K562 (cell line): ENCODE results near the gene MAP7D1. TPM values are rescaled to one million over a fixed set of nuclear protein-coding genes. Genes with fewer than 3 reads are reported as not detected.

Source experiments
- KAT2B ChIP-seq: IDR thresholded peaks from one replicate; pipeline ENCODE4 v1.6.1; 2012; ENCODE audit warnings: low read depth, mild to moderate bottlenecking, control low read depth, inconsistent platforms, low read length, moderate library complexity
- MEIS2 ChIP-seq: fragments of 450-650 bp; IDR thresholded peaks from 2 replicates; pipeline ENCODE4 v1.6.1; 2014; ENCODE audit warnings: mild to moderate bottlenecking; ENCODE audit not compliant: partially characterized antibody
- NR1H2 ChIP-seq: sonication (generic); formaldehyde crosslinking; IDR thresholded peaks from 2 replicates; pipeline ENCODE4 v1.4.0; 2020; ENCODE audit warnings: mild to moderate bottlenecking, missing genetic modification reagents
- PRPF4 ChIP-seq: fragments of 200-400 bp; formaldehyde crosslinking; IDR thresholded peaks from one replicate; pipeline ENCODE4 v1.6.1; 2017; ENCODE audit warnings: low read length, low read depth, mild to moderate bottlenecking; ENCODE audit not compliant: insufficient read depth, poor library complexity, severe bottlenecking
- TEAD1 ChIP-seq, 2 experiments: fragments of 450-650 bp in 1 of 2; sonication (generic) in 1 of 2; formaldehyde crosslinking; IDR thresholded peaks; 2 replicates each; pipeline versions ENCODE4 v1.4.0 to v1.8.0; 2020 to 2022; ENCODE audit warnings: mild to moderate bottlenecking in 2 of 2, missing genetic modification reagents in 1 of 2
- ZNF274 ChIP-seq: IDR thresholded peaks from 2 replicates; pipeline ENCODE4 v1.6.1; 2011; ENCODE audit warnings: low read depth, mild to moderate bottlenecking, low read length, moderate library complexity, borderline replicate concordance
- ZNF586 ChIP-seq: fragments of 450-650 bp; formaldehyde crosslinking; conservative IDR thresholded peaks from 2 replicates; pipeline ENCODE4 v1.4.0; 2020; ENCODE audit warnings: mild to moderate bottlenecking, moderate library complexity
- polyA plus RNA-seq, 8 experiments: library from polyadenylated mRNA; depleted of rRNA in 4 of 8; stranded (reverse) in 5 of 8; unstranded in 3 of 8; fragments of >200 nt; fragmentation: Nextera tagmentation in 2 of 8; fragmentation: Illumina TruSeq in 1 of 8; extraction: Ambion mirVana in 2 of 8; extraction: Trizol in 1 of 8; gene quantifications; 2 replicates each; pipeline versions ENCODE4 v1.2.1 to v1.2.3, GENCODE V29; 2011 to 2014; ENCODE audit warnings: inconsistent platforms in 1 of 8, missing spikeins in 1 of 8
- total RNA-seq, 7 experiments: library from RNA; depleted of rRNA in 6 of 7; stranded (reverse); fragments of >200 nt in 6 of 7; fragmentation: Illumina TruSeq in 2 of 7; extraction: Trizol in 2 of 7; gene quantifications; 2 replicates each; pipeline versions ENCODE4 v1.2.1 to v1.2.3, GENCODE V29; 2011 to 2021; ENCODE audit warnings: low replicate concordance in 1 of 7
- TF ChIP-seq, protein P1 (sequence below): fragments of 250-450 bp; sonication (Bioruptor Pico); IDR thresholded peaks from 2 replicates; pipeline ENCODE4 v1.4.0; 2020
- TF ChIP-seq, protein P2 (sequence below), 2 experiments: fragments of 450-650 bp in 1 of 2; sonication (generic) in 1 of 2; formaldehyde crosslinking in 1 of 2; IDR thresholded peaks in 1 of 2; conservative IDR thresholded peaks in 1 of 2; 2 replicates each; pipeline versions ENCODE4 v1.6.1 to v1.8.1; 2016 to 2023; ENCODE audit warnings: mild to moderate bottlenecking in 2 of 2, moderate library complexity in 2 of 2, inconsistent platforms in 1 of 2, missing genetic modification reagents in 1 of 2
- TF ChIP-seq, protein P3 (sequence below): fragments of 450-650 bp; conservative IDR thresholded peaks from 2 replicates; pipeline ENCODE4 v1.6.1; 2016; ENCODE audit warnings: missing genetic modification characterization, low read depth, mild to moderate bottlenecking, control low read depth, missing compliant biosample characterization
- TF ChIP-seq, protein P4 (sequence below): sonication (generic); formaldehyde crosslinking; IDR thresholded peaks from 2 replicates; pipeline ENCODE4 v1.8.1; 2022; ENCODE audit warnings: missing genetic modification reagents

Gene MAP7D1
- total and polyA plus RNA-seq, 9 of the 15 experiments (the other 6 are each of a cell fraction or from before 2014, with no cell fraction given), result 3.6 to 108 (median 34.5) TPM

DNA sequence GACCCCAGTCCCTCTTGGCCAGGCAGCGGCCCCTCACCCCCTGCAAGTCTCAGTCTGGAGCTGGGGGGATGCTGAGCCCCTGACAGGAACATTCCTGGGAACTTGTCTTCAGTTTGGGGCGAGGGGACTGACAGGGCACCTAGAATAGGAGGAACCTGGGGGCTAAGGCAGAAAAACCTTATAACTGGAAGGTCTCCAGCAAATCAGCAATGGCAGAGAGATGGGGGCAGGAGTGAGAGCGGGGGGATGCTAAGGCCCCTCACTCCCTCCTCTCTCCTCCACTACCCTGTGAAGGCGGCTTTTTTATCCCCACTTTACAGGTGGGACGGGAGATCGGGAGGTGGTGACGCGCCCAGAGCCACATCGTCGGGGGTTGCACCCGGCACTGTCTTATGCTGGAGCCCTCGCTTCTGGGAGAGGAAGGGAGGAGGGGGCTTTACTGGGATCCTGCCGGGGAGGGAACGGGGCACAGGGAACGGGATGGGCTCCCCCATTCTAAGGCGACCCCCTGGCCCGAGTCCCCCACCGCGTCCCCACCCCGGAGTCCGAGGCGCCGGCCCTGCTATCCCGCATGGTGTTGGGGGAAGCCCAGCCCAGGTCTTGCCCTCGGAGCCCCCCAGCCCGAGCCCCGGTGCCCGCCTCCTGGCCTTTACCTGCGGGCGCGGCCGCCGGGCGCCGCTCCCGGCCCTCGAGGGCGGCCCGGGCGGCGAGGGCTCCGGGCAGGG lies 31.4 kb upstream of the MAP7D1 start (continued):
- no peak for TF ChIP-seq MEIS2
- no peak for TF ChIP-seq KAT2B
- TF ChIP-seq ZNF586, result no peak
- TF ChIP-seq, protein P1, sequence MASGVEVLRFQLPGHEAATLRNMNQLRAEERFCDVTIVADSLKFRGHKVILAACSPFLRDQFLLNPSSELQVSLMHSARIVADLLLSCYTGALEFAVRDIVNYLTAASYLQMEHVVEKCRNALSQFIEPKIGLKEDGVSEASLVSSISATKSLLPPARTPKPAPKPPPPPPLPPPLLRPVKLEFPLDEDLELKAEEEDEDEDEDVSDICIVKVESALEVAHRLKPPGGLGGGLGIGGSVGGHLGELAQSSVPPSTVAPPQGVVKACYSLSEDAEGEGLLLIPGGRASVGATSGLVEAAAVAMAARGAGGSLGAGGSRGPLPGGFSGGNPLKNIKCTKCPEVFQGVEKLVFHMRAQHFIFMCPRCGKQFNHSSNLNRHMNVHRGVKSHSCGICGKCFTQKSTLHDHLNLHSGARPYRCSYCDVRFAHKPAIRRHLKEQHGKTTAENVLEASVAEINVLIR (CRISPR knock-in tag), result no peak
- TF ChIP-seq ZNF274, result no peak
- no peak for TF ChIP-seq NR1H2 (CRISPR knock-in tag)
- TF ChIP-seq PRPF4, result no peak
- TF ChIP-seq, protein P2, sequence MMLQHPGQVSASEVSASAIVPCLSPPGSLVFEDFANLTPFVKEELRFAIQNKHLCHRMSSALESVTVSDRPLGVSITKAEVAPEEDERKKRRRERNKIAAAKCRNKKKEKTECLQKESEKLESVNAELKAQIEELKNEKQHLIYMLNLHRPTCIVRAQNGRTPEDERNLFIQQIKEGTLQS (IDR thresholded peaks at IDR 0.05), result no peak
- TF ChIP-seq, protein P2 (CRISPR knock-in tag; conservative IDR thresholded peaks at IDR 0.05), result no peak
- TF ChIP-seq, protein P3, sequence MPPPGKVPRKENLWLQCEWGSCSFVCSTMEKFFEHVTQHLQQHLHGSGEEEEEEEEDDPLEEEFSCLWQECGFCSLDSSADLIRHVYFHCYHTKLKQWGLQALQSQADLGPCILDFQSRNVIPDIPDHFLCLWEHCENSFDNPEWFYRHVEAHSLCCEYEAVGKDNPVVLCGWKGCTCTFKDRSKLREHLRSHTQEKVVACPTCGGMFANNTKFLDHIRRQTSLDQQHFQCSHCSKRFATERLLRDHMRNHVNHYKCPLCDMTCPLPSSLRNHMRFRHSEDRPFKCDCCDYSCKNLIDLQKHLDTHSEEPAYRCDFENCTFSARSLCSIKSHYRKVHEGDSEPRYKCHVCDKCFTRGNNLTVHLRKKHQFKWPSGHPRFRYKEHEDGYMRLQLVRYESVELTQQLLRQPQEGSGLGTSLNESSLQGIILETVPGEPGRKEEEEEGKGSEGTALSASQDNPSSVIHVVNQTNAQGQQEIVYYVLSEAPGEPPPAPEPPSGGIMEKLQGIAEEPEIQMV (tag), result no peak
- TF ChIP-seq TEAD1 (CRISPR knock-in tag; IDR thresholded peaks at IDR 0.05), result no peak
- TF ChIP-seq, protein P4, sequence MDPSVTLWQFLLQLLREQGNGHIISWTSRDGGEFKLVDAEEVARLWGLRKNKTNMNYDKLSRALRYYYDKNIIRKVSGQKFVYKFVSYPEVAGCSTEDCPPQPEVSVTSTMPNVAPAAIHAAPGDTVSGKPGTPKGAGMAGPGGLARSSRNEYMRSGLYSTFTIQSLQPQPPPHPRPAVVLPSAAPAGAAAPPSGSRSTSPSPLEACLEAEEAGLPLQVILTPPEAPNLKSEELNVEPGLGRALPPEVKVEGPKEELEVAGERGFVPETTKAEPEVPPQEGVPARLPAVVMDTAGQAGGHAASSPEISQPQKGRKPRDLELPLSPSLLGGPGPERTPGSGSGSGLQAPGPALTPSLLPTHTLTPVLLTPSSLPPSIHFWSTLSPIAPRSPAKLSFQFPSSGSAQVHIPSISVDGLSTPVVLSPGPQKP (CRISPR knock-in tag), result no peak
- TF ChIP-seq, all 486 proteins: peak for 0
